HG02852 (cell line): ENCODE data around the gene PNPLA5.
A peak's percentile ranks its signal among the peaks of the same experiment; 100 is the strongest.

Experiments
- ATAC-seq: cut with Tn5 transposase; IDR thresholded peaks from one replicate; pipeline ENCODE4 v1.9.1; 2021; ENCODE audit warnings: mild to moderate bottlenecking, moderate library complexity; ENCODE audit not compliant: unreplicated experiment

PNPLA5 gene

GRCh38 chr22:43901976-43902643, 10.3 kb upstream of the PNPLA5 start:
- no peak for ATAC-seq

DNA sequence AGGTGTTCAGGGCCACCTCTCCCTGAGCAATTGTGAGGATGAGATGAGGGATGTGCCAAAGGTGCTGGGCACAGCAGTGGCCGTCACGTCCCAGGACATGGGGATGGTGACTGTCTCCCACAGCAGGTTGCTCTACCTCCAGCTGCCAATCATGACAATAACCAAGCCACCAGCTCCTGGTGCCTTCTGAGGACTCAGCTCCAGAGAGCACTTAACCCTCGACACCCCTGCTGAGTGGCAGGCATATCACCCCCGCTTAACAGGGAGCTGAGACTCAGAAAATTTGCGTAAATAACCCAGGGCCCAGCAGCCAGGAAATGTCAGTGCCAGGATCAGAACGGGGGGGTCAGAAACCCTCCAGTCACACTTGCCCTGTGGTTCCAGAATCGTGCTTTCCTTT, 8.4 kb upstream of the PNPLA5 start:
- ATAC-seq: no peak

DNA sequence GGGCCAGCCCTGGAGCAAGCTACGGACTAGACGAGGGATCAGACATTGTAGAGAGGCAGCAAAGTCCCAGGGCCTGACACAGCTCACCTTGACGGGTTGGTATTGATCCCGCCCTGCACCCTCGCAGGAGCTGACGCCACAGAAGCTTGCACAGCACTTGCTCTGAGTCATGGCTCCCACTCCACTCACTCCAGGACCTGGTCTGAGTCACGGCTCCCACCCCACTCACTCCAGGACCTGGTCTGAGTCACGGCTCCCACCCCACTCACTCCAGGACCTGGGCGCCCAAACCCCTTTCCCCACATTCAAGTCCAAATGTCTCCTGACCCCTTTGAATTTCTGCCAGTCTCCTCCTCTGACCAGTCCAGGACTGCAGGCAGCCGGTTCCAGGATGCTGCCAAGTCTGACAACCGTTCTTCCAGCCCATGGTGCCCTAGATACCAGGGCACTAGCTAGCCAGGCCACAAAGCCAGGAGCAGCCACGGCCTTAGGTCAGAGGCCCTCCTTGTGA, 6.0 kb upstream of the PNPLA5 start:
- ATAC-seq: no peak

DNA sequence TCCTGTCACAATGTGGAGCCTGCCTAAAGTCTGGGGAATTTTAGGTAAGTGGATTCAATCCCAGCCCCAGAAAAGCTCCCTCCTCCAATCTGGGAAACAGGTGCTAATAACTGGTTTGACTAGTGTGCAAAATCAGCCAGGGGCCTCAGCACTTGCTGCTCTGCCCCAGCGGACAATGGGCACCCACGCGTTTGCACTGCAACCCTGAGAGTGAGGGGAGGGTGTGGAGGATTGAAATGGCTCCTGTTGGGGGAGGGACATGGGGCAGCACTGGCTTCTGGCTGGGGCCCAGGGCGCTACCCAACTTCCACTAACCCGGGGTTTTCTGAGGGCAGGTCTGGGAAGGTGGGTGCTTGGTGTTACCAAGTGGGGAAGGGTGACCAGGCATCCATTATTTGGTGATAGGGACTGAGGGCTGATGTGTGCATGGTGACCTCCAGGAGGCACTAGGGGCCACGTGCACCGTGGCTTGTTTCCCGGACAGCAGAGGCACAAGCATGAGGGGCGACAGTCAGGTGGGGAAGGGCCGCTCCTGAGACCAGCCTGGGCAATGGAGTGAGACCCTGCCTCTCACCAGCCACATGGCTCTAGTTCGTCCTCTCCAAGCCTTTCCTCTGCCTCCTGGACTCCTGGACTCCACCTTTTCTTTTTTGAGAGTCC, 4.3 kb upstream of the PNPLA5 start:
- no peak for ATAC-seq

GRCh38 chr22:43894122-43894521, 2.3 kb upstream of the PNPLA5 start:
- no peak for ATAC-seq

GRCh38 chr22:43893266-43893665, 1.5 kb upstream of the PNPLA5 start:
- no peak for ATAC-seq

- ATAC-seq: no peak
Observed at GRCh38 chr22:43892183-43892894, 526 bp upstream of the PNPLA5 start.

DNA sequence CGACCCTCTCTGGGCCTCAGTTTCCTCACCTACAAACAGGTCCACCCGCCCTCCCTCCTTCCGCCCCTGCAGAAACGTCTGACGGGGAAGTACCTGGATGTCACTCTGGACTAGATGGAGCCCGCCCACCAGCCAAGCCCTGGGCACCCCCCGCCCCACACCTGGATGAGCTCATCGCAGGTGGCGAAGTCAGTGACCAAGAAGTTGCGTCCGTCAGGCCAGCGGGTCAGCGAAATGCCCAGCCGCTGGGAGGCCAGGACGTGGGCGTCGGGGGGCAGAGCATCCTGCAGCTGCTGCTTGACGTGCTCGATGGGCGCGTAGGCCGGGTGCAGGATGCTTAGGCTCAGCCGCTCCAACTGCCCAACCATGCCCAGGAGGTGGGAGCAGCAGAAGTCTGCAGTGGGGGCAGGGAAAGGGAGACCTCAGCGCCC, 897 bp downstream of the PNPLA5 start:
- no peak for ATAC-seq

DNA sequence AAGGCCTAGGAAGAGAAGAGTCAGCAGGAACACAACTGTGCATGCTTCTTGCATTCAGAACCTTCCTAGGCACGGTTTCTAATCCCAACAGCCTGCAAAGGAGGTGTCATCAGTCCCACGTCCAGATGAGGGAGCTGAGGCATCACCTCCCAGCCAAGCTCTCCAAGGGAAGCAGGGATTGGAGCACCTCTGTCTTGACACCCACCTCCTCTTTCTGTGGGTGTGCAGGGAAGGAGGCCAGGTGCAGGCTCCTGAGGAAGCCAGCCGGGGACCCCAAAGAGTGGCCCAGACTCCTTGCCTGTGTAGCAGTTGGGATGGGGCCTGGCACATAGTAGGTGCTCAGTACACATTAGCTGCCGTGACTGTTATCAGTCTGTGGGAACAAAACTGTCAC, 2.0 kb downstream of the PNPLA5 start:
- no peak for ATAC-seq

- no peak for ATAC-seq
Observed at GRCh38 chr22:43889201-43889859, 2.5 kb downstream of the PNPLA5 start.

DNA sequence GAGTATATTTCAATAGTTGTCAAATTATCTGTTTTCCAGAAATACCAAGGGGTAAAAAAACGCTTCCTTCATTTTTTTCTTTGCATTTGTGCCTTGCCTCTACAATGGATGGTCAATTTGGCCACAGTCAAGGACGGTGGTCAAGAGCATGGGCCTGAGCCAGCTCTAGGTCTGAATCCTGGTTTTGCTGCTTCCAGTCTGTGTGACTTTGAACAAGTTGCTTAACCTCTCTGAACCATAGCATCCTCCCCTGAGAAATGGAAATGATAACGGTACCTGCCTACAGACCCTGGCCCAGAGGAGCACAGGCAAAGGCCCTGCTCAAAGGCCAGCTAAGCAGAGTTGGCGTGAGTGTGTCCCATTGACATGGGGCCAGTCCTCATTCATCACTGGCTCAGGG, 3.1 kb downstream of the PNPLA5 start:
- no peak for ATAC-seq

- no peak for ATAC-seq
Observed at GRCh38 chr22:43887391-43887790, 4.4 kb downstream of the PNPLA5 start.

GRCh38 chr22:43886231-43886630, 5.6 kb downstream of the PNPLA5 start:
- ATAC-seq: no peak

DNA sequence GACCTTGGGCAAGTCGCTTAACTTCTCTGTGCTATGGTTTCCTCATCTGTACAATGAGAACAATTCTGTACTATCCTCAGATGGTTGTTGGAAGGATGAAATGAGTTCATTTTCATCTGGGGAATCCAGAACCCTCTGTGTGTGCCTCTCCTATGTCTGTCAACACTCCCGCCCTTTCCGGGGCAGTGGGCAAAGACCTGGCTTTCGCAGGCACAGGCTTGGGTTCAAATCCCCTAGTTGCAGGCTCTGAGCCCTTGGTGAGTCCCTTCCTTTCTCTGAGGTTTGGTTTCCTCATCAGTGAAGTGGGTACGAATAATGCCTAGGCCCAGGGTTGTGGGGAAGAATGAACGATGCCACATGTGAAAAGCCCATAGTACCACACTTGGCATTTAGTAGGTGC, 6.0 kb downstream of the PNPLA5 start:
- no peak for ATAC-seq

- ATAC-seq: no peak
Observed at GRCh38 chr22:43885319-43885671, 6.5 kb downstream of the PNPLA5 start.

- peak; percentile 64 for ATAC-seq
Observed at GRCh38 chr22:43884600-43885318, 7.1 kb downstream of the PNPLA5 start.

GRCh38 chr22:43883719-43884415, 7.9 kb downstream of the PNPLA5 start:
- no peak for ATAC-seq

DNA sequence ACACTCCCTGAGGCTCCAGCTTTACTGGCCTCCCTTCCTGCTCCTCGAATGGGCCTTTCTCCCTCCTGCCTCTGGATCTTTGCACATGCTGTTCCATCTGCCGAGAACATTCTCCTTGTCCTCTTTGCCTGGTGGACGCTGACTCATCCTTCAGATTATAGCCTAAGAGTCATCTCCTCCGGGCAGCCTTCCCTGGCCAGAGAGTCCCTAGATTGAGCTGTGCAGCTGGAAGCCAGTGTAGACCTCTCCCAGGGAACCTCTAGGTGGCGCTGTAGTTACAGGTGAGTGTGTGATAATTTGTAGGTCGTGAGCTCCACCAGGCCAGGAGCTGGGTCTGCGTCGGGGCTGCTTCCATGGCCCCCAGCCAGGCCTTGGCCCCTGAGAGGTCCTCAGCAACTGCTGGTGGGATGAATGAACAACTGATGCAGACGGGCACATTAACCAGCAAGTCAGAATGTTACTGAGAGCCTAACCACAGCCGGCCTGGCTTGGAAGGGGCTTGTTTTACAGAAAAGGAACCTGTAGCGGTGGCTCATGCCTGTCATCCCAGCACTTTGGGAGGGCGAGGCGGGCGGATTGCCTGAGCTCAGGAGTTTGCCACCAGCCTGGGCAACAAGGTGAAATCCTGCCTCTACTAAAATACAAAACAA, 8.7 kb downstream of the PNPLA5 start:
- no peak for ATAC-seq

DNA sequence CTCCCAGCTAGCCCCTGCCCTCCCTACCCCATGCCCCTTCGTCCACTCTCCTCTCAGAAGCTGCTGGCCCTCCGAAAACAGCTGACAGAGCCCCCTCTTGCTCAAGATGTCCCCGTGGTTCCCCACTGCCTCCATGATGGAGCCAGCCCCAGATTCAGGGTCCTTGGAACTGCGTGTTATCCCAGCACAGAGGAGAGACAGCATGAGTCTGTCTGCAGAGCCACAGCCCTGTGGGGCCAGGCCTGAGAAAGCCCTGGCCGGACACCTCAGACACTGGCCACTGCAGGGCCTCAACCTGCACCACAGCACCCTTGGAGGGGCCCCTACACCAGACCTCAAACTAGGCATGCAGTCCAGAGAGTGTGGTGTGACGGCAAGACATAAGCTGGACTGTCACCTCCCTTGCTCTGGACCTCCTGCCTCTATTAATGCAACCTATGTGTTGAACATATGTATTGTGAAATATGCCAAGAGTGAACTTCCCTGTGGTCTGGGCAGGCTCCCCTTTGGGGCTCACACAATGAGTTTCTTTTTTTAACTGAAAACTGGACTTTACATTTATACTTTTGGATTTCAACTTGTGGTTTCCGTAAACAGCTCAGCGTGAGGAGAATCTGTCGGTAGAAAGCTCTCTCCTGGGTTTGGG, 9.6 kb downstream of the PNPLA5 start:
- no peak for ATAC-seq
